Small intestine (tissue), 7 donors: ENCODE measurements around the gene BMPER. TPM values are rescaled to one million over a fixed set of nuclear protein-coding genes. Genes with fewer than 3 reads are reported as not detected.

Source experiments
- DNase-seq, 2 donors: peaks; one replicate each; pipeline versions ENCODE4 v3.0.0 to v3.0.0-alpha.2; 2013
- FAIRE-seq: peaks from 2 replicates; lab custom pipeline; 2012; peaks lifted over from hg19 to GRCh38; lab: Jason Lieb, UNC
- H3K27ac ChIP-seq, 3 donors: one replicate each; pipeline ENCODE4 v1.5.1; 2013; ENCODE audit warnings: low read length in 2 of 3, mild to moderate bottlenecking in 2 of 3, control low read depth in 1 of 3, inconsistent platforms in 1 of 3, low read depth in 1 of 3, moderate library complexity in 1 of 3
- H3K27me3 ChIP-seq, 3 donors: one replicate each; pipeline ENCODE4 v1.6.1; 2013; ENCODE audit warnings: low read length in 3 of 3, inconsistent platforms in 1 of 3; ENCODE audit not compliant: control insufficient read depth in 3 of 3, insufficient read depth in 3 of 3
- H3K36me3 ChIP-seq, 3 donors: one replicate each; pipeline ENCODE4 v1.6.1; 2013; ENCODE audit warnings: low read length in 3 of 3, inconsistent platforms in 1 of 3, low read depth in 1 of 3, mild to moderate bottlenecking in 1 of 3, moderate library complexity in 1 of 3; ENCODE audit not compliant: control insufficient read depth in 3 of 3, insufficient read depth in 2 of 3
- H3K4me1 ChIP-seq, 3 donors: one replicate each; pipeline ENCODE4 v1.6.1; 2013; ENCODE audit warnings: low read length in 2 of 3, inconsistent platforms in 1 of 3, low read depth in 1 of 3, mild to moderate bottlenecking in 1 of 3, moderate library complexity in 1 of 3; ENCODE audit not compliant: control insufficient read depth in 3 of 3, insufficient read depth in 2 of 3
- H3K4me3 ChIP-seq, 3 donors: one replicate each; pipeline ENCODE4 v1.5.1; 2013; ENCODE audit warnings: low read length in 3 of 3, control low read depth in 1 of 3, inconsistent platforms in 1 of 3, low read depth in 1 of 3, mild to moderate bottlenecking in 1 of 3, moderate library complexity in 1 of 3
- H3K9me3 ChIP-seq, 2 donors: one replicate each; pipeline ENCODE4 v1.6.1; 2013; ENCODE audit warnings: low read depth in 1 of 2, low read length in 1 of 2; ENCODE audit not compliant: control insufficient read depth in 2 of 2, insufficient read depth in 1 of 2
- WGBS, 3 donors: extraction: QIAGEN DNeasy Blood & Tissue Kit; methylation state at CpG; one replicate each; pipeline ENCODE4 v1.1.7; 2013; 5-methylcytosine and 5-hydroxymethylcytosine counted together
- polyA plus RNA-seq, 4 donors: library from polyadenylated mRNA; stranded (reverse) in 3 of 4; unstranded in 1 of 4; fragments of 200-250 nt in 3 of 4; fragments of 120-200 nt in 1 of 4; gene quantifications; one replicate each; pipeline versions ENCODE4 v1.2.1 to v1.2.3, GENCODE V29; 2013
- donor health status: healthy with polysubstance abuse.
- donor health status: control.
- donor health status: control.
- donor health status: Bipolar disorder and iron deficiency.
- donor health status: healthy.

Gene BMPER
- polyA plus RNA-seq, 4 donors: 1.1 to 1.9 (median 1.2) TPM; not detected in 1

DNA sequence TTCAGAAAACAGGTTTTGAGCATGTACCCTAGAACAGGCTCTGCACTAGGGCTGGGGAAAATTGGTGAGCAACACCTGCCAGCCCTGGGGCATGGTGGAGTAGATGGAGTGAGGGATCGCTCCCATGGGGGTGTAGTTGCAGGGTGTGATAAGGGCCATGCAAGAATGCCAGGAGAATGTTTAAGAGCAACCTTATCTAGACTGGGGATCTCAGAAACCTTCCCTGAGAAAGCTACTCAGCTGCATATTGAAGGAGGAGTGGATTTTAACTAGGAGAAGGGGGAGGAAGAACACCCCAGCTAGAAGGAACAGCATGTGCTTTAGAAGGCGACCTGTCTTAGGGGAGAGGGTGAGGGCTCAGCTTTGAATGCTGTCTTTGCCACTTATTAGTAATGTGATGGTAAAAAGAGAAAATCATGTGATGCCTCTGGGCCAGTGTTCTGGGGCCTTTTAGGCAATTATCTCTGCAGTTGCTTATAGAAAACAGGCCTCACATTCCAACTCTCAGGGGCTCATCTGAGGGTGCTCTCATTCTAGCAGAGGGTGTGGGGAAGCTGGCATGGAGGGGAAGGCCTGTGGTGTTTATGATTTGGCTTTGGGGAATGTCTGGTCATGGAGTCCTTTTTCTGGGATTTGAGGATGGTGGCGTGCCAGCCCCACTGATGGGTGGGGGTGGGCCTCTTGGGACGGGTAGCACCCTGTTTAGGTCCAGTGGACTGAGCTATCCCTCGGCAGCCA, 225.4 kb downstream of the BMPER start:
- Histone ChIP-seq H3K4me1 (no peaks in the 10 kb centered on the region), H3K9me3 (no peaks in the 10 kb centered on the region)
- FAIRE-seq: no peak

DNA sequence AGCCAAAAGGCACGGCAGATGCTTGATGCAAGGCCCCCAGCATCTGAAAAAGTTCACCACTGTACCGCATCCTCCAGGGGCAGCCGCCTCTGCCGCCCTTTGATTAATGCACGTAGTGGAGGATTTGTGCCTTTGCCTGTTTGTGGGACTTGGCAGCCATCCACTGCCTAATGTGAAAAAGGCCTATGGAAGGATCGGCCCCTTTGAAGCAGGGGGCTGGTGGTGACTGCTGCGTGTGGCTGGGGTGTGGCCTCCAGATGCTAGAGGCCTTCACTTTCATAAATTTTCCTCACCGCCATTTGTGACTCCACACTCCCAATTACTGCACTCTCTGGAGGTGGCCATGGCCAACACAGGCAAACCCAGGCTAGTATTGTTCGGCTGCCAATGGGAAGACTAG, 226.0 kb downstream of the BMPER start:
- H3K36me3 ChIP-seq: no peaks in the 10 kb centered on the region
- DNase-seq (no peak), FAIRE-seq (no peak)
- 76 to 78% (median 77%) methylated on average over 9 of the region's 9 CpGs for WGBS, 3 donors
- H3K9me3 ChIP-seq: no peaks in the 10 kb centered on the region
- H3K27me3 ChIP-seq: no peaks in the 10 kb centered on the region
- no peaks in the 10 kb centered on the region for H3K4me1 ChIP-seq
- no peak overlapping the region for H3K27ac ChIP-seq
- no peak overlapping the region for H3K4me3 ChIP-seq

More for the DNA sequence above, 225.4 kb downstream of the BMPER start:
- Histone ChIP-seq H3K27ac (no peak overlapping the region), H3K27me3 (no peaks in the 10 kb centered on the region), H3K36me3 (no peaks in the 10 kb centered on the region), H3K4me3 (no peak overlapping the region)
- DNase-seq: no peak
- 77 to 80% (median 79%) methylated on average over 5 of the region's 5 CpGs for WGBS, 3 donors

- H3K9me3 ChIP-seq: no peaks in the 10 kb centered on the region
- H3K4me3 ChIP-seq: no peak overlapping the region
- 82 to 87% (median 86%) methylated on average over 8 of the region's 8 CpGs for WGBS, 3 donors
- H3K27me3 ChIP-seq: no peaks in the 10 kb centered on the region
- no peaks in the 10 kb centered on the region for H3K4me1 ChIP-seq
- no peaks in the 10 kb centered on the region for H3K36me3 ChIP-seq
- DNase-seq: no peak
- no peak overlapping the region for H3K27ac ChIP-seq
- no peak for FAIRE-seq
These were observed 228.1 kb downstream of the BMPER start for GRCh38 chr7:34133356-34133982.

- WGBS, 3 donors: 45 to 48% (median 47%) methylated on average over 12 of the region's 12 CpGs
- Histone ChIP-seq H3K27ac (no peak overlapping the region), H3K36me3 (no peaks in the 10 kb centered on the region), H3K27me3 (no peaks in the 10 kb centered on the region), H3K4me3 (no peak overlapping the region), H3K9me3 (no peaks in the 10 kb centered on the region), H3K4me1 (no peaks in the 10 kb centered on the region)
- FAIRE-seq: no peak
- peak; percentile 2 to 44 for DNase-seq
These were observed 228.8 kb downstream of the BMPER start for GRCh38 chr7:34133983-34134782.

DNA sequence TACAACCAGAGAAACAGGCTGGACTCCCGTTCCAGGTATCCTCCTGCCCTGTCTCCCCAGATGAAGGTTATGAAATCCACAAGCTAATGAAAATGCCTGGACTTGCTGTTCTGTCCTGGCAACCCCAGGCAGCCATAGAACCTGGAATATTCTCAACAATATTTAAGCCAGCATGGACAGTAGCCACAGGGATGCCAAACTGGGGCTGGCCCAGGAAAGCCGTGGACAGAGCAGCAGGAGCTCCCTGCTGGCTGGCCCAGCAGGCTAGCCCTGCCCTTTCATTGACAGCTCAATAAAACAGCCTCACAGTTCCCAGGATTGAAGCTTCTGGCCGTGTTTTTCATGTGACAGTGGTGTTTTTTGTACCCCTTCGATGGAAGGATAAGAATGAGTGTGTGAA, 230.6 kb downstream of the BMPER start:
- H3K4me1 ChIP-seq: no peaks in the 10 kb centered on the region
- H3K4me3 ChIP-seq: no peak overlapping the region
- no peaks in the 10 kb centered on the region for H3K9me3 ChIP-seq
- no peak overlapping the region for H3K27ac ChIP-seq
- no peaks in the 10 kb centered on the region for H3K27me3 ChIP-seq
- FAIRE-seq (no peak), DNase-seq (no peak)
- WGBS, 3 donors: 37 to 63% (median 47%) methylated on average over 4 of the region's 4 CpGs
- no peaks in the 10 kb centered on the region for H3K36me3 ChIP-seq

DNA sequence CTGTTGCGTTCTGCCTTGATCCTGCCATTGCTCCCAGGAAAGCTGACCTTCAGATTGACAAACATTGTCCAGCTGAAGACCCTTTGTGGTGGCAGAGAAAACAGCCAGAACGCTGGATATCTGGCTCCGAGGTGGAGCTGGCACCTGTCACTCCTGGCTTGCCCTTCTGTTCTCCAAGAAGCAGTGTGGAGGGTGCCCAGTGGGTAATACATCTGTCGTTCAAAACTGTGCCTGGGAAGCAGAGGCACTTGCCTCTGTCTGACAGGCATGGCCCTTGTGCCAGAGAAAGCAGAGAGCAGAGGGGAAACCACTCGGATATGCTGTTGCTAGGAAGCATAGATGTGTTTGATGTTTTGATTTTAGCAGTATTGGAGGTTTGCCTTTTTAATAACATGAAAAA, 231.4 kb downstream of the BMPER start:
- Histone ChIP-seq H3K27ac (no peak overlapping the region), H3K4me1 (no peaks in the 10 kb centered on the region), H3K4me3 (no peak overlapping the region), H3K9me3 (no peaks in the 10 kb centered on the region), H3K27me3 (no peaks in the 10 kb centered on the region), H3K36me3 (no peaks in the 10 kb centered on the region)
- no peak for DNase-seq
- FAIRE-seq: no peak
- 34 to 62% (median 48%) methylated on average over 5 of the region's 5 CpGs for WGBS, 3 donors

DNA sequence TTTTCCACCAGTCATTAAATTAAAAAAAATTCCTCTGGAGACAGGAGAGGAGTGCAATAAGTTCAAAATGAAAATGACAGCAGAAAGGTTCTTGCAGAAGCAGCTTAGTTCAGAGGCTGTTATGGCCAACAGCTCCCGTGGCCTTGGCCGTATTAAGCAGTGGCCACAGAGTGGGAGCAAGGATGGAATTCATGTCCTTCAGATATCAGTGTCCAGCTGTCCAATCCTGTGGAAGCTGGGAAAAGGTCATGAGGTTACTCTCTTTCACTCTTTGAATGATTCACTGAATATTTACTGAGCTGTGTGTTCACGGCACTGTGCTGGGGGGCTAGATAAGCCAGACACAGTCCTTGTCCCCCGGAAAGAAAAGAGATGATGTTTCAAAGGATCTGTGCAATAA, 231.8 kb downstream of the BMPER start:
- no peak overlapping the region for H3K27ac ChIP-seq
- H3K9me3 ChIP-seq: no peaks in the 10 kb centered on the region
- FAIRE-seq (no peak), DNase-seq (no peak)
- no peaks in the 10 kb centered on the region for H3K36me3 ChIP-seq
- no peaks in the 10 kb centered on the region for H3K27me3 ChIP-seq
- no peak overlapping the region for H3K4me3 ChIP-seq
- no peaks in the 10 kb centered on the region for H3K4me1 ChIP-seq
- WGBS, 3 donors: 53 to 63% (median 56%) methylated on average over 4 of the region's 4 CpGs

DNA sequence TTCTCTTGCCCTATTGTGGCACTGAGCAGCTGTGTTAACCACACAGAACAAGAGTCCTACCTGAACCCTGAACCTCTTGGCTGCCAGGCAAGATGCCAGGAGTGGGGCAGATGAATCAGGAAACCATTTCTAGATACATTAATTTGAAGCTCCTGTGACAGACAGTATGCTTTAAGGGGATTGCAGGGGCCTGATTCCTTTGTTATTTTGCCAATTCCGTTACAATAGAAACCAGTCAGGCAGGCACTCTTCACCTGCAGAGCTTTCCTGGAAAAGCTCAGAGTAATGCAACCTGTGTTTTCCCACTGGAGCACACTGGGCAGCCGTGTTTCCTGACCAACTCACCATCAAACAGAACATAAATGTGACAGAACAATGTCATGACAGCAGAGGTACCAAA, 233.1 kb downstream of the BMPER start:
- WGBS, 3 donors: 34 to 60% (median 34%) methylated on average over 2 of the region's 2 CpGs
- Histone ChIP-seq H3K36me3 (no peaks in the 10 kb centered on the region), H3K4me1 (no peaks in the 10 kb centered on the region), H3K9me3 (no peaks in the 10 kb centered on the region), H3K27ac (no peak overlapping the region), H3K27me3 (no peaks in the 10 kb centered on the region), H3K4me3 (no peak overlapping the region)
- DNase-seq (no peak), FAIRE-seq (no peak)
